Measurements from ENCODE around the gene GFRA1. TPM values are rescaled to one million over a fixed set of nuclear protein-coding genes. Genes with fewer than 3 reads are reported as not detected.

The GFRA1 gene
- total RNA-seq, 4 donors from 2014 or later = 2.6 to 75.1 (median 48.0) TPM

DNA sequence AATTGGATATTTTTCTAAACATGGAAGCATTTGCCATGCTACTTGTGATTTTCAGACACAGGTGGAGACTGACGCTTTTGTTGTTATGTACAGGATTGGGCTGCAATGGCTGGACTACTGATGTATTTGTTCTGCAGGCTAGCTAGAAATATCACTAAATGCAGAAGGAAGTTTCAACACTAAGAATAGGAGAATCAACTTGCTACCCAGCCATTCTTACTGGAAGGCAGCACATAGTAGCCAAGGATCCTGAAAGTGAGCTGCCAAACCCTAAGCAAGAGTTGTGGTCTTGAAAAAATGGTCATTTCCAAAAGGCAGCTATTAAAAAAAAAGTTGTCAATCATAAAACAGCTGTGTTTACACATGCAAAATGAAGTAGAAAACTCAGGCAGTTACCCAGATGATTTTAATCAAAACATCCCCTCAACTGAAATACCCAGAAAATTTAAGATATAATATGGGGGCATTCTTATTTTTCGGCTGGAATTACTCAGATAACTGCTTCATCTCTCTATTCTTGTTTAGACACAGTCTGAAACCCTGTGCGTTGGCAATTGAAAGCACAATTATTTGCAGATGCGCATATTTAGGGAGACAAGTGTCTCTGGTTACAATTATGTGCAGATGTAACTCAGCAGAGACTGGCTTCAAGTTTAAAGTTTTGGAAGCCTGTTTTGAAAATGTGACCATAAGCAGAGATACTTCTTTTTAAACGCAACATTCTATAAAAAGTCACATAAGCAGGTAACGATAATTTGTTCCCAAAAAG lies 31.2 kb downstream of the GFRA1 start:
- no peak for DNase-seq
- intact Hi-C loops (cut with DNase I; ENCODE audit: low total_unique reads) = no loop called here
- no peak for TF ChIP-seq POLR2A (IDR thresholded peaks at IDR 0.05)
- no peak for TF ChIP-seq CTCF (IDR thresholded peaks at IDR 0.05)

GRCh38 chr10:116241085-116241484 lies 31.9 kb downstream of the GFRA1 start:
- Histone ChIP-seq H3K9me3 (no peaks in the 10 kb centered on the region), H3K27ac (no peak overlapping the region), H3K4me3 (no peak overlapping the region), H3K27me3 (no peaks in the 10 kb centered on the region), H3K4me1 (no peaks in the 10 kb centered on the region), H3K36me3 (no peaks in the 10 kb centered on the region)
- intact Hi-C loops (cut with DNase I; ENCODE audit: low total_unique reads) = no loop called here
- DNase-seq = no peak
- TF ChIP-seq POLR2A (IDR thresholded peaks at IDR 0.05) (no peak), CTCF (IDR thresholded peaks at IDR 0.05) (no peak)

More for the DNA sequence above, 31.2 kb downstream of the GFRA1 start:
- Histone ChIP-seq H3K36me3 (no peaks in the 10 kb centered on the region), H3K27me3 (no peaks in the 10 kb centered on the region), H3K27ac (no peak overlapping the region), H3K4me3 (no peak overlapping the region), H3K9me3 (no peaks in the 10 kb centered on the region), H3K4me1 (no peaks in the 10 kb centered on the region)

DNA sequence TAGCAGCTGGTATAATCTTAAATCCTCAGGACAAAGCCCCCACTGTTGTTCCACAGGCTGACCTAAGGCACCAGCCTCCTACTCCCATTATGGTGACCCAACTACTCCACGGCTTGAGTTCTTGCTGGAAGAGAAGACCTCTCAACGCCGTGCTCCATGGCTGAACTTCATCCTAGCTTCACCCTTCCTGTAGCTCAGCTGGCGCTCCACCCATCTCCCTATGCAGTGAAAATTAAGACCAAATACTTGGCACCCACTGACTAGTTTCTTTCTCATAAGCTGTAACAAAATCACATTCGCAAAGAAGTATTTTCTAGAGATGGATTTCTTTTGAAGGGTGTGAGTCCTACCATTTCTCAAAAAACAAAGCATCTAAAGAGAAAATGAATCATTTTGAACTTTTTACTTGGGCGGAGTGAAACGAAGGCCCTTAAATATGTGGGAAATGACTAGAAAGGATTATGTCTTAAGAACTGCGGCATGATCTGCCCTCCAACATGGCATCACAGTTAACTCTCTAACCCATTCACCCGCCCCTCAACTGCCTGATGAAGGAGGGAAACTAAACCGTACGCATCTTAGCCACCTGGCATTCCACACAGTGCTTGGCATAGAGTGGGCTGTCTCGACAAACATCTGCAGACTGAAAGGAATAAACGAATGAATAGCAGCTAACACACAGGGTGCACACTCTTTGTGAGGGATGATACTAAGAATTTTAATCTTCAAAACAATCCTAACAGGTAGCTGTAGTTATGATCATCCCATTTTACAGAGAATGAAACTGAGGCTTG lies 32.7 kb downstream of the GFRA1 start:
- H3K4me1 ChIP-seq = no peaks in the 10 kb centered on the region
- no peak for TF ChIP-seq POLR2A (IDR thresholded peaks at IDR 0.05)
- TF ChIP-seq CTCF (IDR thresholded peaks at IDR 0.05) = no peak
- no peaks in the 10 kb centered on the region for H3K9me3 ChIP-seq
- H3K27ac ChIP-seq = no peak overlapping the region
- DNase-seq = no peak
- intact Hi-C loops (cut with DNase I; ENCODE audit: low total_unique reads) = no loop called here
- H3K4me3 ChIP-seq = no peak overlapping the region
- no peaks in the 10 kb centered on the region for H3K36me3 ChIP-seq
- H3K27me3 ChIP-seq = no peaks in the 10 kb centered on the region

- H3K4me1 ChIP-seq = no peaks in the 10 kb centered on the region
- H3K4me3 ChIP-seq = no peak overlapping the region
- no peaks in the 10 kb centered on the region for H3K36me3 ChIP-seq
- no peak overlapping the region for H3K27ac ChIP-seq
- no peak for DNase-seq
- no peaks in the 10 kb centered on the region for H3K27me3 ChIP-seq
- intact Hi-C loops (cut with DNase I; ENCODE audit: low total_unique reads) = no loop called here
- no peaks in the 10 kb centered on the region for H3K9me3 ChIP-seq
- TF ChIP-seq CTCF (IDR thresholded peaks at IDR 0.05) (no peak), POLR2A (IDR thresholded peaks at IDR 0.05) (no peak)
These were observed 33.8 kb downstream of the GFRA1 start for GRCh38 chr10:116239229-116239628.

DNA sequence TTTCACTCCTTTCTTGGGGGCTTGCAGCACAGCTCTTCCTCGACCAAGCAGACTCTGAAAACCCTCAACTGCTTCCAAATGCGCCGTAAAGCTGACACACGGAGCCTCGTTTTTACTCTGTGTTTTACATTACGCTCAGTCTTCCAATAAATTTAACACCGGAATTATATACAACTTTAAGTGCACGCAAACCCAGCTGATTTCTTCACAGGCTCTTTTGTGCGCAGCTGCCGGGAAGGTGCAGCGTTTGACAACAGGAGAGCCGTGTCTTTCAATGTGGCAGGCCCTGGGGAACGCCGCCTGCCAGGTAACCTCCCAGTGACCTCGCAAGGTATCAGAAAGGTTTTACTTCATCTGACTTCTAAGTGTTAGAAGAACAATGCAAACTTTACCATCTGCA lies 35.0 kb downstream of the GFRA1 start:
- DNase-seq = no peak
- H3K27me3 ChIP-seq = no peaks in the 10 kb centered on the region
- intact Hi-C loops (cut with DNase I; ENCODE audit: low total_unique reads) = no loop called here
- no peaks in the 10 kb centered on the region for H3K9me3 ChIP-seq
- no peaks in the 10 kb centered on the region for H3K4me1 ChIP-seq
- no peak overlapping the region for H3K27ac ChIP-seq
- TF ChIP-seq POLR2A (IDR thresholded peaks at IDR 0.05) = no peak
- TF ChIP-seq CTCF (IDR thresholded peaks at IDR 0.05) = no peak
- H3K4me3 ChIP-seq = no peak overlapping the region
- H3K36me3 ChIP-seq = no peaks in the 10 kb centered on the region
